GM19025 (cell line): ENCODE measurements around the gene TMEM151A.

Source experiments
- ATAC-seq: cut with Tn5 transposase; IDR thresholded peaks from one replicate; pipeline ENCODE4 v1.9.1; 2021; ENCODE audit warnings: mild to moderate bottlenecking, low read depth, moderate library complexity; ENCODE audit not compliant: unreplicated experiment

TMEM151A gene

GRCh38 chr11:66282468-66283455, 8.9 kb upstream of the TMEM151A start:
- ATAC-seq, result peak; percentile 73

DNA sequence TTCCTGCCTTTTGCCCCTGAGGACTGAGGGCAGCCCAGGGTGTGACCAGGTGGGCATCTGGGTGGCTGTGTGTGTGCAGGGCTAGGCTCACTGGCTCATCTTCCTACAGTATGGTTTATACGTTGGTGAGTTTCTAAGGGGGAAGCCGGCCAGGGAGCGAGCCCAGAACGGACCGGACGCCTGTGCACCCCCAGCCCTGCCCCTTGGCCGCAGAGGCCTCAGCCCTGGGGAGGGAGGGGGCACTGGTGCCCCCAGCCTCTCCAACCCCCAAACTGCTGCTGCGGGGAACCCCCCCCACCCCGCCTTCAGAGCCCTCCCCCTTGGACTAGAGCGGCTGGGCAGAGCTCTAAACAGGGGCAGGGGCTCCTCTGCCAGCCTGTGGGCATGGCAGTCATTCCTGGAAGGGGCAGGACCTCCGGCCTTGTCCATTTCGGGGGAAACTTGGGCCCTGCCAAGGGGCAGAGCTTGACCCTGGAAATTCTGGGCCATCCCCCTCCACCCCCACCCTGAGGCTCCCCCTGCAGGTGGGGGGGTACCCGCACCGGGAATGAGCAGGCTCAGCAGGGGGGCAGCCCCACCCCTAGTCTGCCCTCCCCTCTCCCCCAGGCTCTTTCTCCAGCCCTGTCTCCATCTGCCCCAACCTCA, 8.1 kb upstream of the TMEM151A start:
- ATAC-seq, result no peak

DNA sequence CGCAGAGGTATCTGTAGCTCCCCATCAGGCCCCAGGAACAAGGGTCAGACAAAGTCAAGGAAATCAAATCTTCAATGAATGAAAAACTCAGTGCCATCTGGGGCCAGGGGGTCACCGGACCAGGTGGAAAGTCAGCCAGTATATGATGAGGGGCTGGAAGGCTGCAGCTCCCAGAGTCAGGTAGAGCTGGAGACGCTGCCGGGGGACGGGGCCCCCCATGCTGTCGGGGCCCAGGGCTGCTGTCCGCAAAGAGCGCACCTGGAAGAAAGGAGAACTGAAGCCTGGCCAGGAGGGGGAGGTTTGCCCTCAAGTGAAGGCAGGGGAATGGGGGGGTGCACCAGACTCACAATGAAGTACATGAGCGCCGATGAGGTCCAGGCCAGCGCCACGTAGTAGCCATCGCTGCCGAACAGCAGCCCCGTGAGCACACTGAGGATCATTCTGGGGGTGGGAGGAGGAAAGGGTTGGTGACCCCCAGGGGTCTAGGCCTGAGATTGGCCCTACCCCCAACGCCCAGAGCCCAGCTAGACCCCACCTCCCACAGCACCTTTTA, 7.1 kb upstream of the TMEM151A start:
- ATAC-seq, result no peak

DNA sequence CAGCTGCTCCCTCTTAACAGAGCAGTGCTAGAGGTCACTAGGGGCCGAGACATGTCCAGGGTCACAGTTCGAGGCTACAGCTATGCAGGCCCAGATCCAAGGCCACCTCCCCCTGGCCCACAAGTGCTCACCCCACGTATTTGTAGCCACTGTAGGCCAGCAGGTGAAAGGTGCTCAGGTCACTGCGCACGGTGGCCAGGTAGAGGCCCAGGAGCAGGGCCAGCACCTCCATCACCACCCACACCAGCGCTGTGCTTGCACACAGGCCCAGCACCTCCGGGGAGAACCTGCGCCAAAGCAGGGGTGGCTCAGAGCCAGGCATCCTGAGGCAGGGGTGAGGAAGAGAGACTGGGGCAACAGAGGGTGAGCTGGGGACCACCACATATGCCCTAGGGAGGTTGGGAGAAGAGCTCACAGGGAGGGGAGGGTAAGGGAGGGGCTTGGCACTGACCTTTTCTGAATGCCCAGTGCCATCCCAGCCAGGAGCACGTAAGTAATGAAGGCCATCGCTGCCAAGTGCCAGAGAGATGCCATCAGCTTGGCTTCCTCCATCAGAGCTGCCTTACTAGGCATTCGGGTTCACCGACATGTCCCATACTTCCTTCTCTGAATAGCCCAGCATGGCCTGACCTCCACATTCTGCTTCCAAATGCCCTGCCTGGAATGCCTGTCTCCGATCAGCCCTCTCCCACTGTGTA, 6.3 kb upstream of the TMEM151A start:
- ATAC-seq, result no peak

- ATAC-seq, result no peak
Observed at GRCh38 chr11:66286699-66287098, 5.0 kb upstream of the TMEM151A start.

- no peak for ATAC-seq
Observed at GRCh38 chr11:66287211-66287888, 4.3 kb upstream of the TMEM151A start.

- ATAC-seq, result no peak
Observed at GRCh38 chr11:66287889-66288670, 3.6 kb upstream of the TMEM151A start.

DNA sequence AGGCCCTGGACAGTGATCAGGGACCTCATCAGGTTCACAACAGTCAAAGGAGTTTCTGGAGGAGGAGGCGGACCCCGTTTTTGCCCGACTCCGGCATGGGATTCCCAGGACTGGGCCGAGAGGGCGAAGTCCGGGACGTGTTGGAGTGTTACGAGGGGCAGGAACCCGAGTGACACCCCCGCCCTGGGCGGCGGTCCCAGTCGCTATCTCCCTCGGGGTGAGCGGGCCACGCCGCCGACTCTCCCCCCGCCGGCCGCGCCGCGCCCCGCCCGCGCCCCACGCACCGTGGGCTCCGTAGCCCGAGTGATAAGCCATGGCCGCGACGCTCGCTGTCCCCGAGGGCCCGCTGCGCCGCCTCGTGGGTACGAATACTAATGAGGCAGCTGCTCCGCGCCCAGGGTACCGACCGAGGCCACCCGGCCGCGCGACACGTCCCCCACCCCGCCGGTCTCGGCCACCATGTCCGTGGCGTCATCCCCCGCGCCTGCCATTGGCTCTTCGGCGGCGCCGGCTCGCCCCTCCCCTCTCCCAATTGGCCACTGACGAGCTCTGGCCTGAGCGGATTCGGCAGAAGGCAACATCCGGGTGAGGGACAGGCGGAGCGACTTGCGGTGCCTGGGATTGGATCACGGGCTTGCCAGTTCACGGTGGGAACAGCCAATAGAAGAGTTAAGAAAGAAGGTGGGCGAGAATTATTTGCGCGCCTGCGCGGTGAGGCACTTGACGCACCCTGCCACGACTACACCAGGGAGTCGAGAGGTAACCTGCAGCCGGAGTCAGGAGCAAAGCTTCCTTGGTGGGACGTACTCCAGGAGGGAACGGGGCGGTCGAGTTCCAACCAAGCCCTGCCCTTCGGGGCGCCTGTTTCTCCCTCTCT, 2.8 kb upstream of the TMEM151A start, which contains the start of gene YIF1A:
TSS of gene YIF1A (minus strand) at position 473 of the 877 bp plus-strand sequence. CDS start at position 315, 158 bp downstream.
- peak; percentile 92 for ATAC-seq

DNA sequence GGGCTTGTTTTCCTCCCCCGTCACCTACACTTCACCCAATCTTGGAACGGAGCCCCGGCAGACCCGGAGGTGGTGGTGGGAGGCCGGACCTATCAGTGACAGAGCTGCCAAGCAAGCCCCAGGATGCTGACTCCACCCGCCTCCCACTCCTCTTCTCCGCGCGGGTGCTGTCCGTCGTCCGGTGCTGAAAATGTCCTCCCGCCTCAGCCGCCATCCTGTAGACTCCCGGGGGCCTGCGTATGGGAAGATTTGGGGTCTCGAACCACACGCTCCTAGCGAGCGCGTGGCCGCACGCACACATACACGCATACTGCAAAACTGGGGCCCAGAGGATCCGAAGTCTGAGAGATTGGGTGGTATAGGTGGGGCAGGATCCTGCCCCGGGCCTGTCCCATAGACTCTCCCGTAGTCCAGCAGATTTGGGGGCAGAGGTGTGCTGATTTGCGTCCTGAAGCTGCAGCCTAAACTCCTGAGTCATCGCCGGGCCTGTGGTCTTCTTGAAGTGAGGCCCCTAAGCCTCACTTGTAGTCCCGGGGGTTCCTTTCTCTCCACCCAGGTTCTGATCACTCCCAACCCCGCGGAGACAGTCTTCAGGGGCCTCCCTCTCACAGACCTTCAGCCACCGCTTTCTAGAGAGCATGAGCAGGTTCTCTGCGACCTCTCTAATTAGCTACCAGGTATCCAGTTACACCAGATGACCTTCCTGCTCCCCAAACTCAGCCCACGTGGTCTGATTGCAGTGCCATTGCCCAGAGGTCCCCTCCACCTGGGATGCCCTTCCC, 2.0 kb upstream of the TMEM151A start:
- ATAC-seq, result peak; percentile 14

DNA sequence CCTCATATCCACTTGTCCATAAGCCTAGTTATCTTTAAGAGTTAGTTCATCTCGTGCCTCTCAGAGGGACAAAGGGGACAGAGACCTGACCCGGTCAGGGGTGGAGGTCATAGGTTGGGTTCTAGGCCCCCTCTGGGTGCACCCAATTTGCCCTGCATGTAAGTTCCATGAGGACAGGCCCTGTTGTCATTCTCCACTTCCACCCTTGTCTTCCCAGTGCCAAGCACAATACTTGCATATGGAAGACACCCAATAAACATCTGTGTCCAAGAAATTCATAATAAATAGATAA, 1.4 kb upstream of the TMEM151A start:
- ATAC-seq, result no peak

- no peak for ATAC-seq
Observed at GRCh38 chr11:66291303-66291705, 390 bp upstream of the TMEM151A start.

GRCh38 chr11:66292543-66293332, 1.0 kb downstream of the TMEM151A start:
- no peak for ATAC-seq

DNA sequence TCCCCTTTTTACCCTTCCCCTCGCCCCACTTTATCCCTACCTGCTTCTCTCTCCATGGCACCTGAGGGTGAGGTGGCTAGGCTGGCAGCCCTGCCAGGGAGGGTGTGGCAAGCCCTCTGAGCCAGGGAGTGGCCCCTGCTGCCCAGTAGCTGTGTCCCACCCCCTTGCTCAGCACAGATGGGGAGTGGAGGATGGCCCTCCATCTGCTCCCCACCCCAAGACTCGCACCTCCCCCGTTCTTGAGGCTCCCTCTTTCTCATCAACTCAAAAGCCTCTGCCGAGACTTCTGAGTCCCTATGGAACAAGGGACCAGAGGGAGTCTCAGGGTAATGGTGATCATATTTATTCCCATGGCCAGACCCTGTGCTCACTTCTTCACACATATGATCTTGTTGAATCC, 1.7 kb downstream of the TMEM151A start:
- no peak for ATAC-seq

GRCh38 chr11:66293777-66294625, 2.3 kb downstream of the TMEM151A start:
- ATAC-seq, result no peak

DNA sequence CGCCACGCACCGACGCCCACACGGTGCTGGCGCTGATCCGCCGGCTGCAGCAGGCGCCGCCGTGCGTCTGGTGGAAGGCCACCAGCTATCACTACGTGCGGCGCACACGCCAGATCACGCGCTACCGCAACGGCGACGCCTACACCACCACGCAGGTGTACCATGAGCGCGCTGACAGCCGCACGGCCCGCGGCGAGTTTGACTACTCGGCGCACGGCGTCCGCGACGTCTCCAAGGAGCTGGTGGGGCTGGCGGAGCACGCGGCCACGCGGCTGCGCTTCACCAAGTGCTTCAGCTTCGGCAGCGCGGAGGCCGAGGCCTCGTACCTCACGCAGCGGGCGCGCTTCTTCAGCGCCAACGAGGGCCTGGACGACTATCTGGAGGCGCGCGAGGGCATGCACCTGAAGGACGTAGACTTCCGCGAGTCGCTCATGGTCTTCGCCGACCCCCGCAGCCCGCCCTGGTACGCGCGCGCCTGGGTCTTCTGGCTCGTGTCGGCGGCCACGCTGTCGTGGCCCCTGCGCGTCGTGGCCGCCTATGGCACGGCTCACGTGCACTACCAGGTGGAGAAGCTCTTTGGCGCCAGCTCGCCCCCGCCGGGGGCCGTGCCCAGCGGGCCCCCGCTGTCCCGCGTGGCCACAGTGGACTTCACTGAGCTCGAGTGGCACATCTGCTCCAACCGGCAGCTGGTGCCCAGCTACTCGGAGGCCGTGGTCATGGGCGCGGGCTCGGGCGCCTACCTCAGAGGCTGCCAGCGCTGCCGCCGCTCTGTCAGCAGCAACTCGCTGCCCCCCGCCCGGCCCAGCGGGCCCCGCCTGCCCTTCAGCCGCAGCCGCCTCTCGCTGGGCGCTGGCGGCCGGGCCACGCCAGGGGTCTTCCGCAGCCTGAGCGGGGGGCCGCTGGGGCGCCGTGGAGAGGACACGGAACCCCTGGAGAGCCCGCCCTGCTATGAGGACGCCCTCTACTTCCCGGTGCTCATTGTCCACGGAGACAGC, 3.2 kb downstream of the TMEM151A start:
- ATAC-seq, result no peak
